ENCODE measurements around the gene ALDH4A1. TPM values are rescaled to one million over a fixed set of nuclear protein-coding genes. Genes with fewer than 3 reads are reported as not detected.

ALDH4A1 gene
- total and polyA plus RNA-seq, 12 donors: 12.7 to 60.8 (median 36.6) TPM

DNA sequence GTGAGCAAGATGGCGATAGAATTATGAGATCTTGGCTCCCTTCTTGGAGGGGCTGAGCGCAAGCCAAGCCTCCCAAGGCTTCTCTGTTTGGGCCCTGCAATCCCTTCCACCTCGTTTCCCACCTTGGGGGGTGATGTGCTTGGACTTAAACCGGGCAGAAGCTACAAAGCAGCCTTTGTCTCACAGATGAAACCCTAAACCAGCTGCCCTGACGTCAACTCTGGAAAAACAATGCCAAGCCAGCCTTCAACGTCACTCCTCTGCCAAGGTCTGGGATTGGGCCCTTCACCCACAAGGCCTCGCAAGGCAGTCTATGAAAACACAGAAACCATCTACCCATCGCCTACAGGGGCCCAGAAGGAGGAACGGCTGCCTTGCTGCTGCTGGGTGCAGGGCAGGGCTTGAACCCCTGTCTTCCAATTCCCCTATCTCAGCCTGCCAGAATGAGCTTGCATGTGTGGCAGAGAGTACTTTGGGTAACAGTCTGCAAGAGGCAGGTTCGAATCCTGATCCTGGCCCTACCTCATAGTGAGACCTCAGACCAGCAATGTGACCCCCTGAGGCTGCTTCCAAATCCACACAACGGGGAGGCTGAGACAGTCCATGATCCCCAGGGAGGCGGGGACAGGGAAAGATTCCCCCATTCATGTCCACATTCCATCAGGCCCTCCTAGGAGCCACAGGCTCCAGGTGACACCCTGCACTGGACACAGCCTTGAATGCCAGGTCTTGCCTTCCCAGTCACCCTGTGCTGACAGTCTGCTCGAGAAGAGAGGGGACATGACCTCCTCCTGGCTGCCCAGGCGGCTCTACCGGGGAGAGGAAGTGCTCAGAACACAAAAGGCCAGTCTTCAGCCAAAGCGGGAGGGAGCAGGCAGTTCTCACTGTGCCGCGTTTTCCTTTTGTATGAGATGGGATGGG is 39.1 kb upstream of the ALDH4A1 start:
- Histone ChIP-seq H3K4me3 (no peak overlapping the region), H3K9me3 (no peaks in the 10 kb centered on the region), H3K27ac (peak overlapping the region; percentile 14 to 82 (median 66)), H3K4me1 (peaks cover 36 to 85% (median 66%) of the 10 kb centered on the region in 9 donors), H3K36me3 (peaks cover 0 to 8% (median 0%) of the 10 kb centered on the region in 9 donors), H3K27me3 (no peaks in the 10 kb centered on the region)
- TF ChIP-seq, protein P1, sequence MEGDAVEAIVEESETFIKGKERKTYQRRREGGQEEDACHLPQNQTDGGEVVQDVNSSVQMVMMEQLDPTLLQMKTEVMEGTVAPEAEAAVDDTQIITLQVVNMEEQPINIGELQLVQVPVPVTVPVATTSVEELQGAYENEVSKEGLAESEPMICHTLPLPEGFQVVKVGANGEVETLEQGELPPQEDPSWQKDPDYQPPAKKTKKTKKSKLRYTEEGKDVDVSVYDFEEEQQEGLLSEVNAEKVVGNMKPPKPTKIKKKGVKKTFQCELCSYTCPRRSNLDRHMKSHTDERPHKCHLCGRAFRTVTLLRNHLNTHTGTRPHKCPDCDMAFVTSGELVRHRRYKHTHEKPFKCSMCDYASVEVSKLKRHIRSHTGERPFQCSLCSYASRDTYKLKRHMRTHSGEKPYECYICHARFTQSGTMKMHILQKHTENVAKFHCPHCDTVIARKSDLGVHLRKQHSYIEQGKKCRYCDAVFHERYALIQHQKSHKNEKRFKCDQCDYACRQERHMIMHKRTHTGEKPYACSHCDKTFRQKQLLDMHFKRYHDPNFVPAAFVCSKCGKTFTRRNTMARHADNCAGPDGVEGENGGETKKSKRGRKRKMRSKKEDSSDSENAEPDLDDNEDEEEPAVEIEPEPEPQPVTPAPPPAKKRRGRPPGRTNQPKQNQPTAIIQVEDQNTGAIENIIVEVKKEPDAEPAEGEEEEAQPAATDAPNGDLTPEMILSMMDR (IDR thresholded peaks at IDR 0.05): no peak
- 58 to 59% methylated on average over 18 of the region's 18 CpGs for WGBS, 2 donors
- DNase-seq (peak in 1 of 2 donors; percentile 56), ATAC-seq (peak in 7 of 8 donors; percentile 42 to 80 (median 78))
- intact Hi-C loops (cut with DNase I): loop anchor here in 1 of 10 donors (2.0 kb wide), 1 partner anchor 15 kb away; no protein-coding TSS in a partner anchor

DNA sequence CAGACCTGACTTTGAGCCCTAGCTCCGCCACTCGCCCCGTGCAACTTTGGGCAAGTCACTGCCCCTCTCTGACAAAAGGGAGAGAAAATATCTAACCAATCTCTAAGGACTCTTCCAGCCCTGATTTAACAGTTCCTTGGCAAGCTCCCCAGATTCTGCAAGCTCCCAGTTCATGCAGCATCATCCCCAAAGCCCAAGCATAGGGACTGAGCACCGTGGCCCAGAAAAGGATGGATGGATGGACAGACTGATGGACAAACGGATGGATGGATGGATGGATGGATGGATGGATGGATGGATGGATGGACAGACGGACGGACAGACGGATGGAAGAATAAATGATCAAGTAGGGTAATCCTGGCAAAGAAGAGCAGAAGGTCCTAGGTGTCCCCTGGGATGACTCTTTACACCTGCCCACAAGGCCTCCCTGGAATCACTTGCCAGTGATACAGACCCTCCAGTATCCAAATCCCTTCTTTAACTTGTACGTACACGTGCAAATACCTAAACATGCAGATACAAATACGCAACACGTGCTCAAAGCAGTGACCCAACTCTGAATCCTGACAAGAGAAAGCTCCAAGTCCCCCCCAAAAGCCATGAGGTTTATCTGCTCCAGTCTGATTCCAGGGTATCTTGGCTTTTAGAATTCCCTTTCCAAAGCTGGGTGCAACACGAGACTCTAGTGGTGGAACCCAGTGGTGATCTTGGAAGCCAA is 38.1 kb upstream of the ALDH4A1 start:
- ATAC-seq: no peak
- H3K27ac ChIP-seq: peak overlapping the region in 4 of 10 donors; percentile 65 to 82 (median 80)
- no peak for DNase-seq

DNA sequence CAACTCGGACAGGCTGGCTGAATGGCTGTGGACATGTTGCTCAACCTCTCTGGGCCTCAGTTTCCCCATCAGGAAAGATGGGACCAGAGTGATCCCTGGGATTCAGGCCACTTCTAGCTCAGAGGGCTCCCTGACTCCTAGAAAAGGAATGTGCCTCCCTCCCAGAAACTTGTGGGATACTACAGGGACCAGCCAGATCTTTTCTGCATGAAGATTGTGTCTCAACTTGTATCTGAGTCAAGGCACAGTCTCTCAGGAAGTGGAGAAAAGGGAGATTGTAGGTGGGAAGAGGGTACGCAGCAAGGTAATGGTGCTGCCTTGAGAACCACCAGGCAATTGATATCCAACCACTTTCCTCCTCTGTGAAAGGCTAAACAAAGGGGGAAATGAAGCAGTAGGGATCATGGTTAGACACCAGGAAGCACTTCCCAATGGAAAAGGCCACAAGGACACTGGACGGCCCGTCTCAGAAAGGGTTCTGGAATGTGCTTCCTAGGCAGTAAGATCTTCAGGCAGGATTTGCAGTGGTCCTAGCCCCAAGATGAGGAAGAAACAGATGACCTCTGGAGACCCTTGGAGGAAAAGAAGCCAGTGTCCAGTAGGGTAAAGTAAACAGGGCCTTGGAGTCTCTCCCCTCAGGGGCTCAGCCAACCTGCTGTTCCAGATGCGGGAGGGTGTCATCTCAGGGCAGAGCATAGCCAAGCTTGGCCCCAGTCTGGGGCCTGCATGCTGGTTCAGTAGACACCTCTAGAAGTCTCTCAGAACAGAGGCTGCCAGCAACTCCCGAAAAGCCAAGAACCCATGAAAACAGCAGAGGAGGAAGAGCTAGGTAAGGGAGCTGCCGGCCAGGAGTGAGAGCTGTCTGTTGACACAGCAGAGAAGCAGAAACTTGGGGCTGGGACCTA is 37.3 kb upstream of the ALDH4A1 start:
- Histone ChIP-seq H3K27me3 (no peaks in the 10 kb centered on the region), H3K27ac (no peak overlapping the region), H3K4me1 (peaks cover 29 to 70% (median 51%) of the 10 kb centered on the region in 9 donors), H3K36me3 (peaks cover 0 to 8% (median 0%) of the 10 kb centered on the region in 9 donors), H3K4me3 (no peak overlapping the region), H3K9me3 (no peaks in the 10 kb centered on the region)
- TF ChIP-seq, protein P1 (IDR thresholded peaks at IDR 0.05): no peak
- no peak for ATAC-seq
- 77 to 86% methylated on average over 7 of the region's 7 CpGs for WGBS, 2 donors
- intact Hi-C loops (cut with DNase I): loop anchor here in 1 of 10 donors (2.0 kb wide), 1 partner anchor 13 kb away; no protein-coding TSS in a partner anchor
- no peak for DNase-seq

More for the DNA sequence above, 38.1 kb upstream of the ALDH4A1 start:
- Histone ChIP-seq H3K36me3 (peaks cover 0 to 8% (median 0%) of the 10 kb centered on the region in 9 donors), H3K4me1 (peaks cover 36 to 78% (median 59%) of the 10 kb centered on the region in 9 donors), H3K27me3 (no peaks in the 10 kb centered on the region), H3K9me3 (no peaks in the 10 kb centered on the region), H3K4me3 (no peak overlapping the region)
- 86 to 91% methylated on average over 13 of the region's 13 CpGs for WGBS, 2 donors
- intact Hi-C loops (cut with DNase I): loop anchor here in 1 of 10 donors (2.0 kb wide), 1 partner anchor 14 kb away; no protein-coding TSS in a partner anchor
- TF ChIP-seq, protein P1 (IDR thresholded peaks at IDR 0.05): no peak
